ENCODE measurements around the gene SUSD6. TPM values are rescaled to one million over a fixed set of nuclear protein-coding genes. Genes with fewer than 3 reads are reported as not detected.

The SUSD6 gene
- total and polyA plus RNA-seq, 4 donors = 6.8 to 10.8 (median 7.6) TPM

GRCh38 chr14:69610020-69610873 lies 1.1 kb upstream of the SUSD6 start:
- peaks cover 6 to 62% (median 51%) of the 10 kb centered on the region in 4 donors for H3K4me1 ChIP-seq (ENCODE audit: control insufficient read depth in 4 of 4, insufficient read depth in 4 of 4, low read length in 3 of 4)
- no peaks in the 10 kb centered on the region for H3K36me3 ChIP-seq (ENCODE audit: control insufficient read depth in 4 of 4, insufficient read depth in 3 of 4, low read depth in 1 of 4, low read length in 3 of 4)
- H3K9ac ChIP-seq (ENCODE audit: low read depth in 1 of 2, low read length in 2 of 2) = no peak overlapping the region
- DNase-seq (ENCODE audit: low spot score) = no peak
- H3K27ac ChIP-seq (ENCODE audit: low read depth in 1 of 2, low read length in 2 of 2) = peak overlapping the region; percentile 58 to 81
- peak in 1 of 2 donors; percentile 2 for TF ChIP-seq RXRA (IDR thresholded peaks at IDR 0.05)
- TF ChIP-seq MAX (IDR thresholded peaks at IDR 0.05) = no peak
- no peak for TF ChIP-seq FOXA1 (IDR thresholded peaks at IDR 0.05)
- no peak for TF ChIP-seq CTCF (IDR thresholded peaks at IDR 0.05; ENCODE audit: low read depth, low read length, missing input control)
- no peak for TF ChIP-seq EGR1 (IDR thresholded peaks at IDR 0.05; ENCODE audit: low read depth in 2 of 2)
- H3K27me3 ChIP-seq (ENCODE audit: control insufficient read depth in 4 of 4, insufficient read depth in 4 of 4, low read length in 3 of 4) = no peaks in the 10 kb centered on the region
- peak overlapping the region in 1 of 3 donors; percentile 53 for H3K4me3 ChIP-seq (ENCODE audit: low read depth in 1 of 3, low read length in 3 of 3)
- WGBS = 61% methylated on average over 8 of the region's 8 CpGs
- H3K9me3 ChIP-seq (ENCODE audit: control insufficient read depth in 4 of 4, low read length in 3 of 4) = no peaks in the 10 kb centered on the region

GRCh38 chr14:69610874-69611171 lies 573 bp upstream of the SUSD6 start:
- Histone ChIP-seq H3K4me1 (ENCODE audit: control insufficient read depth in 4 of 4, insufficient read depth in 4 of 4, low read length in 3 of 4) (peaks cover 3 to 62% (median 50%) of the 10 kb centered on the region in 4 donors), H3K36me3 (ENCODE audit: control insufficient read depth in 4 of 4, insufficient read depth in 3 of 4, low read depth in 1 of 4, low read length in 3 of 4) (no peaks in the 10 kb centered on the region), H3K9me3 (ENCODE audit: control insufficient read depth in 4 of 4, low read length in 3 of 4) (no peaks in the 10 kb centered on the region), H3K27ac (ENCODE audit: low read depth in 1 of 2, low read length in 2 of 2) (peak overlapping the region; percentile 58 to 81), H3K4me3 (ENCODE audit: low read depth in 1 of 3, low read length in 3 of 3) (peak overlapping the region; percentile 53 to 73 (median 53)), H3K27me3 (ENCODE audit: control insufficient read depth in 4 of 4, insufficient read depth in 4 of 4, low read length in 3 of 4) (no peaks in the 10 kb centered on the region), H3K9ac (ENCODE audit: low read depth in 1 of 2, low read length in 2 of 2) (peak overlapping the region; percentile 8 to 85)
- TF ChIP-seq JUND (IDR thresholded peaks at IDR 0.05) (no peak), NR2F2 (IDR thresholded peaks at IDR 0.05) (peak; percentile 32)
- 13% methylated on average over 8 of the region's 8 CpGs for WGBS
- no peak for DNase-seq (ENCODE audit: low spot score)

- H3K27ac ChIP-seq (ENCODE audit: low read depth in 1 of 2, low read length in 2 of 2) = peak overlapping the region; percentile 90 to 94
- peak overlapping the region; percentile 92 to 93 for H3K9ac ChIP-seq (ENCODE audit: low read depth in 1 of 2, low read length in 2 of 2)
- H3K27me3 ChIP-seq (ENCODE audit: control insufficient read depth in 4 of 4, insufficient read depth in 4 of 4, low read length in 3 of 4) = no peaks in the 10 kb centered on the region
- peak overlapping the region; percentile 79 to 92 (median 82) for H3K4me3 ChIP-seq (ENCODE audit: low read depth in 1 of 3, low read length in 3 of 3)
- peaks cover 0 to 58% (median 48%) of the 10 kb centered on the region in 4 donors for H3K4me1 ChIP-seq (ENCODE audit: control insufficient read depth in 4 of 4, insufficient read depth in 4 of 4, low read length in 3 of 4)
- H3K9me3 ChIP-seq (ENCODE audit: control insufficient read depth in 4 of 4, low read length in 3 of 4) = no peaks in the 10 kb centered on the region
- peak; percentile 54 for DNase-seq (ENCODE audit: low spot score)
- 1% methylated on average over 47 of the region's 47 CpGs for WGBS
- H3K36me3 ChIP-seq (ENCODE audit: control insufficient read depth in 4 of 4, insufficient read depth in 3 of 4, low read depth in 1 of 4, low read length in 3 of 4) = no peaks in the 10 kb centered on the region
- TF ChIP-seq RAD21 (IDR thresholded peaks at IDR 0.05) = no peak
- TF ChIP-seq REST (IDR thresholded peaks at IDR 0.05) = no peak
- TF ChIP-seq TAF1 (conservative IDR thresholded peaks at IDR 0.05) = no peak
- TF ChIP-seq HNF4A (conservative IDR thresholded peaks at IDR 0.05) = no peak
- no peak for TF ChIP-seq FOXA2 (IDR thresholded peaks at IDR 0.05)
- no peak for TF ChIP-seq HNF4G (IDR thresholded peaks at IDR 0.05)
- TF ChIP-seq ZBTB33 (IDR thresholded peaks at IDR 0.05) = no peak
- TF ChIP-seq RXRA (IDR thresholded peaks at IDR 0.05) = no peak
- no peak for TF ChIP-seq CTCF (IDR thresholded peaks at IDR 0.05; ENCODE audit: low read depth, low read length, missing input control)
- TF ChIP-seq NR2F2 (IDR thresholded peaks at IDR 0.05) = no peak
- TF ChIP-seq JUND (IDR thresholded peaks at IDR 0.05) = no peak
- no peak for TF ChIP-seq GABPA (IDR thresholded peaks at IDR 0.05 in 1 of 2, conservative IDR thresholded peaks at IDR 0.05 in 1 of 2)
Observed at GRCh38 chr14:69612014-69612782, 802 bp downstream of the SUSD6 start.

Measured in liver (tissue), 9 donors.